ENCODE measurements around the gene SRGAP1.

Gene SRGAP1

DNA sequence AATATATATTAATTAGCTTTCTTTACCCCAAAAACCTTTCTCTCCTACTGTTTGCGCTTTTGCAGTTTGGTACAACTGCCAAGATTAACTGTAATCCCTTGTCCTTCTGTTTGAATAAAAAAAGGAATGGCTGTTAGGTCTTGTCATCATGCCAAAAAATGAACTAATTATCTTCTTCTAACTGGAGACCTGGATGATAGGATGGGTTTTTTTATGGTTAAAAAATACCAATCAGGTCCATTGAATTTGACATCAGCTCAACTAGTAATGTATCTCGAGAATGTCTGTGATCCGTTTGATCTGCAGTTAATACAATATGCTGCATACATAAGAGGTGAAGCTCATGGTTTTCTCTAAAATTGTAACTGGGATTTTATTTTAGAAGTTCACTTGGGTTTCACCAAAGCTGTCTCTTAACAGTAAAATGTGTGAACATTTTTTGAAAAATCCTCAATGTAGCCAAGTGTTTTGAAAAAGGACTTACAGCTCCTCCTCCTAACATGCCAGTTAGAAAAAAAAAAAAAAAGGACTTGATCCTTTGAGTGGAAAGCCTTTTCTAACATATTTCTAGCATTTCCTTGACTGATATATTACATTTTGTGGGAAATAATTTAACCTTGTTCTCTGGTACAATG lies 96.8 kb downstream of the SRGAP1 start:
- in situ Hi-C loops (cut with MboI; ENCODE audit: low pct_unique_long_range_greater_than_20kb, low sequenced_read_pairs, unreplicated experiment) = no loop called here
- DNase-seq (ENCODE audit: low spot score) = no peak
- TF ChIP-seq CTCF (IDR thresholded peaks at IDR 0.05; ENCODE audit: extremely low read depth, insufficient read depth, missing control alignments) = no peak

GRCh38 chr12:63941879-63942278 lies 97.4 kb downstream of the SRGAP1 start:
- in situ Hi-C loops (cut with MboI; ENCODE audit: low pct_unique_long_range_greater_than_20kb, low sequenced_read_pairs, unreplicated experiment) = no loop called here
- TF ChIP-seq CTCF (IDR thresholded peaks at IDR 0.05; ENCODE audit: extremely low read depth, insufficient read depth, missing control alignments) = no peak
- DNase-seq (ENCODE audit: low spot score) = no peak

DNA sequence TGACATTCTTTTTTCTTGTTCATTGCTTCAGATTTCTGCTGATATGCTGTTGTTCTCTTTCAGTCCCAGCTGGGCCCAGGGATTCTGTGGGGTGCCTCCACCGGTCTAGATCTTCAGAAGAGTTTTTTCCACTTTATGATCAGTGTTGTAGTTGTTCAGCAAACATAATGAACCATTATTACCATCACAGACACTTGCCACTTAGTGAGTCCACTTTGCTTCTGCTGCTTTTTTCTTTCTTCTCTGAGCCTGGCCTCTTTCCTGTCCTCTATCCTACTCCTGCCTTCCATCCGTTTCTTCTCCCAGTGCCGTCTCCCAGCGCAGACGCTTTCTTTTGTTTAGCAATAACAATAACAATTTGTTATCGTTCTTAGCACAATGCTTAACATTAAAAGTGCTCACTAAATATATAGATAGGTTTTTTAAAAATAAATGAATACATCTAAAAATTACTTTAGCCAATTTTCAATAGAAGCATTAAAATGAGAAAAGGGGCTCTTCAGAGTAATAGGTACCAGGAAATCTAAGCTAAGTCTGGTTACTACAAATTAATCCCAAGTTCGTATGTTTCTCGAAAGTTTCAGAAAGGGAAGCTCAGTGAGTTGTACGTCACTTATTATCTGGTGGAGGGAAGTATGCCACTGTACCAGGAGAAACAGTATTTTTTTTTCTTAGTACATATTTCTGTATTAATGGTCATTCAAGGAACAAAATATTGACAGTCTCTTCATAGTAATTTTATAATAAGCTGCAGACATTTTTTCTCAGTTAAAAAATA lies 98.2 kb downstream of the SRGAP1 start:
- in situ Hi-C loops (cut with MboI; ENCODE audit: low pct_unique_long_range_greater_than_20kb, low sequenced_read_pairs, unreplicated experiment) = no loop called here
- no peak for DNase-seq (ENCODE audit: low spot score)
- TF ChIP-seq CTCF (IDR thresholded peaks at IDR 0.05; ENCODE audit: extremely low read depth, insufficient read depth, missing control alignments) = no peak

GRCh38 chr12:63944034-63944579 lies 99.6 kb downstream of the SRGAP1 start:
- in situ Hi-C loops (cut with MboI; ENCODE audit: low pct_unique_long_range_greater_than_20kb, low sequenced_read_pairs, unreplicated experiment) = no loop called here
- no peak for DNase-seq (ENCODE audit: low spot score)
- no peak for TF ChIP-seq CTCF (IDR thresholded peaks at IDR 0.05; ENCODE audit: extremely low read depth, insufficient read depth, missing control alignments)

GRCh38 chr12:63944586-63945228 lies 100.2 kb downstream of the SRGAP1 start:
- in situ Hi-C loops (cut with MboI; ENCODE audit: low pct_unique_long_range_greater_than_20kb, low sequenced_read_pairs, unreplicated experiment) = no loop called here
- no peak for TF ChIP-seq CTCF (IDR thresholded peaks at IDR 0.05; ENCODE audit: extremely low read depth, insufficient read depth, missing control alignments)
- no peak for DNase-seq (ENCODE audit: low spot score)

DNA sequence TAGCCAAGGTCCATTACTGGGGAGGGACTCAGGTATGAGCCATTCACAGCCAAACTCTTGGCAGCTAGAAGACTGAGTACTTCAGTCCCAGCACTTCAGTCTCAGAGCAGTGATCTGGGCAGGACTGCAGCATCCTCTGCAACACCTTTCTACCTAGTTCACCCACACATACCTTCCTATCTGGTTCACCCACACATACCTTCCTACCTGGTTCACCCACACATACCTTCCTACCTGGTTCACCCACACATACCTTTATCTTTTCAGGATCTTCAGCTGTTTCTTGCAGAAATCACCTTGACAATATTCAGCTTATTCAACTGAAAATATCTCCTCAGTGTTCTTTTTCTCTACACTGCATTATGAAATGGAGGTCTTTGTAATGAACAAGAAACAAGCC lies 101.3 kb downstream of the SRGAP1 start:
- in situ Hi-C loops (cut with MboI; ENCODE audit: low pct_unique_long_range_greater_than_20kb, low sequenced_read_pairs, unreplicated experiment) = no loop called here
- no peak for DNase-seq (ENCODE audit: low spot score)
- no peak for TF ChIP-seq CTCF (IDR thresholded peaks at IDR 0.05; ENCODE audit: extremely low read depth, insufficient read depth, missing control alignments)

All from GM13977 (cell line).